Fibroblast of lung (primary cell): ENCODE results near the gene MYO1D. TPM values are rescaled to one million over a fixed set of nuclear protein-coding genes. Genes with fewer than 3 reads are reported as not detected.

Experiments
- DNase-seq, 2 donors: peaks; one replicate each; pipeline versions ENCODE4 v3.0.0 to v3.0.0-alpha.2; 2010; ENCODE audit warnings: low read depth in 2 of 2
- H2AFZ ChIP-seq: 2 replicates; pipeline ENCODE4 v1.5.1; 2012; ENCODE audit warnings: low read length, control low read depth, inconsistent platforms
- H3K27ac ChIP-seq: 2 replicates; pipeline ENCODE4 v1.5.1; 2011; ENCODE audit warnings: low read length, control low read depth; ENCODE audit not compliant: insufficient read depth
- H3K27me3 ChIP-seq: 2 replicates; pipeline ENCODE4 v1.5.1; 2011; ENCODE audit warnings: mild to moderate bottlenecking, low read length; ENCODE audit not compliant: control insufficient read depth, insufficient read depth
- H3K36me3 ChIP-seq: 2 replicates; pipeline ENCODE4 v1.5.1; 2011; ENCODE audit warnings: low read length; ENCODE audit not compliant: control insufficient read depth, insufficient read depth
- H3K4me1 ChIP-seq: 2 replicates; pipeline ENCODE4 v1.5.1; 2011; ENCODE audit warnings: low read length; ENCODE audit not compliant: control insufficient read depth, insufficient read depth; ENCODE audit errors: extremely low read depth
- H3K4me2 ChIP-seq: 2 replicates; pipeline ENCODE4 v1.5.1; 2011; ENCODE audit warnings: low read length, control low read depth; ENCODE audit not compliant: insufficient read depth; ENCODE audit errors: extremely low read depth
- H3K4me3 ChIP-seq, 4 experiments: fragments of 200-600 bp in 1 of 4; sonication (generic) in 1 of 4; replicated peaks in 1 of 4; 2 replicates each; pipeline ENCODE4 v1.5.1; 2011 to 2016; ENCODE audit warnings: low read length in 4 of 4, low read depth in 3 of 4, mild to moderate bottlenecking in 3 of 4, control low read depth in 2 of 4, inconsistent platforms in 1 of 4, mixed read lengths in 1 of 4; ENCODE audit not compliant: insufficient read depth in 1 of 4; ENCODE audit errors: control extremely low read depth in 1 of 4
- H3K79me2 ChIP-seq: 2 replicates; pipeline ENCODE4 v1.5.1; 2012; ENCODE audit warnings: mild to moderate bottlenecking, low read length, inconsistent platforms; ENCODE audit not compliant: control insufficient read depth, insufficient read depth
- H3K9ac ChIP-seq: 2 replicates; pipeline ENCODE4 v1.5.1; 2011; ENCODE audit warnings: mild to moderate bottlenecking, low read length, control low read depth; ENCODE audit not compliant: insufficient read depth
- H3K9me3 ChIP-seq: 2 replicates; pipeline ENCODE4 v1.5.1; 2012; ENCODE audit warnings: low read depth, low read length; ENCODE audit not compliant: control insufficient read depth, insufficient read depth
- H4K20me1 ChIP-seq: 2 replicates; pipeline ENCODE4 v1.5.1; 2011; ENCODE audit warnings: low read length; ENCODE audit not compliant: control insufficient read depth, insufficient read depth; ENCODE audit errors: extremely low read depth
- CTCF ChIP-seq, 2 donors: IDR thresholded peaks in 1 of 2; conservative IDR thresholded peaks in 1 of 2; 1 replicate in 1 of 2; 2 replicates in 1 of 2; pipeline ENCODE4 v1.5.1; 2011 to 2012; ENCODE audit warnings: low read length in 2 of 2, control low read depth in 1 of 2, inconsistent platforms in 1 of 2, low read depth in 1 of 2, mild to moderate bottlenecking in 1 of 2
- EZH2 ChIP-seq: IDR thresholded peaks from 2 replicates; pipeline ENCODE4 v1.5.1; 2012; ENCODE audit warnings: low read length, control low read depth, mild to moderate bottlenecking; ENCODE audit errors: missing control alignments
- polyA plus RNA-seq, 2 donors: library from polyadenylated mRNA; depleted of rRNA in 1 of 2; stranded (reverse) in 1 of 2; unstranded in 1 of 2; fragments of >200 nt; gene quantifications; 2 replicates each; pipeline ENCODE4 v1.2.1, GENCODE V29; 2011 to 2012; ENCODE audit warnings: missing spikeins in 1 of 2
- total RNA-seq: library from RNA; depleted of rRNA; stranded (reverse); fragments of >200 nt; gene quantifications from 2 replicates; pipeline ENCODE4 v1.2.1, GENCODE V29; 2014

The MYO1D gene
- total and polyA plus RNA-seq, 2 donors (not counting 1 experiment from before 2014, with no cell fraction given) = 35.0 to 46.6 TPM

- no peak overlapping the region for H3K9ac ChIP-seq
- no peaks in the 10 kb centered on the region for H3K79me2 ChIP-seq
- H4K20me1 ChIP-seq = no peaks in the 10 kb centered on the region
- H3K4me2 ChIP-seq = no peak overlapping the region
- no peaks in the 10 kb centered on the region for H3K27me3 ChIP-seq
- TF ChIP-seq CTCF (conservative IDR thresholded peaks at IDR 0.05 in 1 of 2, IDR thresholded peaks at IDR 0.05 in 1 of 2; ENCODE audit: low read depth in 1 of 2, low read length in 2 of 2) = no peak
- TF ChIP-seq EZH2 = no peak
- peaks cover 6% of the 10 kb centered on the region for H3K4me1 ChIP-seq
- H3K4me3 ChIP-seq = no peak overlapping the region
- no peak overlapping the region for H2AFZ ChIP-seq
- H3K27ac ChIP-seq = no peak overlapping the region
- H3K36me3 ChIP-seq = no peaks in the 10 kb centered on the region
- H3K9me3 ChIP-seq = no peaks in the 10 kb centered on the region
- DNase-seq = peak; percentile 10 to 22
Measured at GRCh38 chr17:32503251-32504165, 373.4 kb downstream of the MYO1D start.

- no peaks in the 10 kb centered on the region for H3K27me3 ChIP-seq
- no peak overlapping the region for H3K9ac ChIP-seq
- peaks cover 6% of the 10 kb centered on the region for H3K4me1 ChIP-seq
- no peak overlapping the region for H3K4me2 ChIP-seq
- DNase-seq = peak in 1 of 2 donors; percentile 12
- H4K20me1 ChIP-seq = no peaks in the 10 kb centered on the region
- H3K9me3 ChIP-seq = no peaks in the 10 kb centered on the region
- H2AFZ ChIP-seq = no peak overlapping the region
- H3K27ac ChIP-seq = no peak overlapping the region
- H3K36me3 ChIP-seq = no peaks in the 10 kb centered on the region
- TF ChIP-seq EZH2 = no peak
- TF ChIP-seq CTCF (conservative IDR thresholded peaks at IDR 0.05 in 1 of 2, IDR thresholded peaks at IDR 0.05 in 1 of 2; ENCODE audit: low read depth in 1 of 2, low read length in 2 of 2) = no peak
- H3K79me2 ChIP-seq = no peaks in the 10 kb centered on the region
- no peak overlapping the region for H3K4me3 ChIP-seq
Measured at GRCh38 chr17:32502710-32503109, 374.2 kb downstream of the MYO1D start.

- Histone ChIP-seq H3K9me3 (no peaks in the 10 kb centered on the region), H4K20me1 (no peaks in the 10 kb centered on the region), H3K9ac (no peak overlapping the region), H3K27me3 (no peaks in the 10 kb centered on the region), H3K27ac (no peak overlapping the region), H3K4me2 (no peak overlapping the region), H3K36me3 (no peaks in the 10 kb centered on the region), H2AFZ (no peak overlapping the region), H3K4me3 (no peak overlapping the region), H3K4me1 (peaks cover 6% of the 10 kb centered on the region), H3K79me2 (no peaks in the 10 kb centered on the region)
- no peak for DNase-seq
- TF ChIP-seq EZH2 (no peak), CTCF (conservative IDR thresholded peaks at IDR 0.05 in 1 of 2, IDR thresholded peaks at IDR 0.05 in 1 of 2; ENCODE audit: low read depth in 1 of 2, low read length in 2 of 2) (no peak)
Measured at GRCh38 chr17:32502013-32502412, 374.9 kb downstream of the MYO1D start.
